CD4-positive, alpha-beta T cell treated with Interleukin-15 for 1 hour (primary cell): Measurements from ENCODE around the gene ZNF775.
A peak's percentile ranks its signal among the peaks of the same experiment; 100 is the strongest.

Experiments used
- DNase-seq: peaks from one replicate; pipeline ENCODE4 v3.0.0-alpha.2; 2020

The ZNF775 gene

DNA sequence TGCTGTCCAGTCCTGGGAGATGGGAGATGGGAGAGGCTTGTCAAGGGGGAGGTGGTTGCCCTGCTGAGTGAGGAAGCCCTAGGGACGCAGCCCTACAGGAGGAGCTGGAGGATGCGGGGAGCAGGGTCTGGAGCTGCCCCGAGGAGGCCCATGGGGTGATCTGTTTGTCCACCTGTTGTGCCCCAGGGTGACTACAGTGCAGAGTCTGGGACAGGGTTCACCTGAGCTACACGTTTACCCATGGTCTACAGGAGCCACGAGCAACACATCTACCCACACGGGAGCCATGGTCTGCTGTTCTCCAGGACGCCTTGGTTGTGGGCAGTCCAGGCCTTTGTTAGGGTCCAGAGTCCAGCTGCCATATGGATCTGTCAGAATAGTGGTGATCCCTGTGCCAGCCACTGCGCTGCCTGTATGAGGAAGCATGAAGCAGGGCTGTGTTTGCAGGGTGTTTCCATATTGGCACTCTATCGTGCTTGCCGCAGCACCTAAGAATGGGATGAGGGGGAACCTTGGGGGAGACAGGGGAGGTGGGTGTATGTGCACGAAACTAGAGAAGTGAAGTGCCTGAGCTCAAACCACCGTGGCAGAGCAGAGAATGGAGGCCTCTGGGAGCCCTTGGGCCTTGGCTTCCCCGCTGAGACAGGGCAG is 23.7 kb downstream of the ZNF775 start:
- no peak for DNase-seq

DNA sequence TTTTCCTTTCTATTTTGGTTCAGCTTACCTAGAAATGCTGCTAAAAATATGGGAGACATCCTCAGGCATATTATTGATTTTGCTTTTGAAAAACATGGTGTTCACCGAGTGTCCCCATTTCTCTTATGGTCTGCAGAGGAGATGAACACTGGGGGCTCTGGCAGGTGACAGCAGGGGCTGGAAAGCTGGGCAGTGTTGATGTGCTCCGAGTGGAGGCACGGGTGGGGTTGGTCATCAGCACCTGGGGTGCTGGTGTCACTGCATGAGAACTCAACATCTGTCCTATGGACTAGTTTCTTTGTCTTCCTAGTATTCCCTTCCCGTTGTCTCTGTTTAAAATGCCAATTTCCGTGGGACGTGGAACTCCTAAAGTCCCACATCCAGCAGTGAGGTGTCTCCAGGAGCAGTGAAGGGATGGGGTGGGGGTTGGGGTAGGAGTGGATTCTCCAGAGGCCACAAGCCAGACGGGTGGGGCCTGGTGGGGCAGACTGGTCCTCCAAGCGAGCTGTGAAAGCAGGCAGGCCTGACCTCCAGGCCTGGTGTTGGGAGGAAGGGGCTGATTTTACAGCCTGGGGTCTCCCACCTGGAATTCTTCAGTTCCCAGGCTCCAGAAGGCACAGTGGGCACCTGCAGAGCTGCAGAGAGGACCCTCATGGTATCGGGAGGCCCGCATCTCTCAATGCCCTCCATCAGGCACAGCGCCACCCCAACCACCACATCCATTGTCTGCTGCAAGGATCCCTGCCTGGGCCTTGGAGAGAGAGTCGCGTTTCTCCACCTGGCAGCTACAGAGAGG is 24.4 kb downstream of the ZNF775 start:
- DNase-seq = no peak

GRCh38 chr7:150404172-150404804 is 25.2 kb downstream of the ZNF775 start:
- DNase-seq = peak; percentile 46

DNA sequence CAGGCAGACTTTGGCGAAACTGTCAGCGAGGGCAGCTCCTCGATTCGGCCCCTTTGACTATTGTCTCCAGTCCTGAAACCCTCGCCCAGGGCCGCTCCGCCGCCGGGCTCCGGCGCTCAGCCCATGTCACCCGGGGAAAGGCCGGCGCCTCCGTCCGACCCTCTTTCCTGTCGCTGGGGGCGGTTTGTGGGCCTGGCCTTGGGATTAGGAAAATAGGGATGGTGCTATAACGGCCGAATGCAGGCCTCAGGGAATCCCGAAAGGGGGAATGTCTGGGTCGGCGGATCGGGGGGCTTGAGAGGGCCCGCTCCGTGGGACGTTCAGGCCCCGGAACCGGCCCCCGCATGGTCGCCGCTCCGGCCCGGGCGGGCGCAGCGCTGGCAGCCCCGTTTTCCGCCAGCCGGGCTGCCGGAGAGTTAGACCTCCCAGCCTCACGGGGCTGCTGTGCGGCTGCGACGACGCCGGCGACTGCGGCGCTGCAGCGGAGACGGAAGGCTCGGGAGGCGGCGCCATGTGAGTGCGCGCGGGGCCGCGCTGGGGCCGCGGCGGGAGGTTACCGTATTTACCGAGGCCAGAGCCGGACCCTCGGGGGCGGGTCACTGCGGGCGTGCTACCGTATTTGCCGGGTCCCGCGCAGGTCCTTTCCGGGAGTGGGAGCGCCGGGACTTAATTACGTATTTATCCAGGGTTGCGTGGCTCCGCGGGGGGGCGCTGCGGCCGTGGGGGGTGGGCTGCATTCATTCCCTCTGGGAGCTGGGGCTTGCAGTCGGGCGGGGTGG is 25.9 kb downstream of the ZNF775 start:
- DNase-seq = peak; percentile 82

GRCh38 chr7:150405584-150406311 is 26.6 kb downstream of the ZNF775 start:
- DNase-seq = no peak

DNA sequence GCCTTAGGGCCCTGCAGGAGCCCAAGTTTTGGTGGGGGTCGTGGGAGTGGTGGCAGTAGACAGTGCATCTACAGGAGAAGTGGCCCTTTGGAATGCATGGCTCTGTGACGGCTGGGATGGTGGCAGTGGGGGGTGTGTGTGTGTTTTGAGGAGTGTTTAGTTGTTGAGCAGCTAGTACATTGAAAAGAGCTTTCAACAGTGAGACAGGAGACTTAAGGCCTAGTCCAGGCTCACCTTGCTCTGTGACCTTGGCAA is 27.1 kb downstream of the ZNF775 start:
- no peak for DNase-seq

- peak; percentile 50 for DNase-seq
Measured at GRCh38 chr7:150406567-150407421, 27.7 kb downstream of the ZNF775 start.

DNA sequence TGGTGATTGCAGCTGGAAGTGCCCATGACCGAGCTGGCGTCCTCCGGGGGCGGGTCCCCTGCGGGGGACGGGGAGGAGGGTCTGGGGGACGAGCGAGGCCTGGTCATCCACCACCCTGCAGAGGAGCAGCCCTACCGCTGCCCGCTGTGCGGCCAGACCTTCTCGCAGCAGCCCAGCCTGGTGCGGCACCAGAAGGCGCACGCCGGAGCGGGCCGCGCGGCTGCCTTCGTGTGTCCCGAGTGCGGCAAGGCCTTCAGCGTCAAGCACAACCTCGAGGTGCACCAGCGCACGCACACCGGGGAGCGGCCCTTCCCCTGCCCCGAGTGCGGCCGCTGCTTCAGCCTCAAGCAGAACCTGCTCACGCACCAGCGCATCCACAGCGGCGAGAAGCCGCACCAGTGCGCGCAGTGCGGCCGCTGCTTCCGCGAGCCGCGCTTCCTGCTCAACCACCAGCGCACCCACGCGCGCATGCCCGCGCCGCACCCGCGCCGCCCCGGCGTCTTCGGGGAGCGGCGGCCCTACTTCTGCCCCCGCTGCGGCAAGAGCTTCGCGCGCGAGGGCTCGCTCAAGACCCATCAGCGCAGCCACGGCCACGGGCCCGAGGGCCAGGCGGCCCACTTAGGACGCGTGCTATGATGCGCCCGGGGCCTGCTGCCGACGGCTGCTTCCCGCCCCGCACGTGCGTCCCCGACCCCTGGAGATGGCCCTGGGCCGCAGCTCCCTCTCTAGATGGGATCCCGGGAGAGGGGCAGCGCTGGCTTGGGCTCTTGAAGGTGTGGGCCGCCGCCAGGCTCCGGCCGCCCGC is 28.7 kb downstream of the ZNF775 start:
- DNase-seq = no peak

DNA sequence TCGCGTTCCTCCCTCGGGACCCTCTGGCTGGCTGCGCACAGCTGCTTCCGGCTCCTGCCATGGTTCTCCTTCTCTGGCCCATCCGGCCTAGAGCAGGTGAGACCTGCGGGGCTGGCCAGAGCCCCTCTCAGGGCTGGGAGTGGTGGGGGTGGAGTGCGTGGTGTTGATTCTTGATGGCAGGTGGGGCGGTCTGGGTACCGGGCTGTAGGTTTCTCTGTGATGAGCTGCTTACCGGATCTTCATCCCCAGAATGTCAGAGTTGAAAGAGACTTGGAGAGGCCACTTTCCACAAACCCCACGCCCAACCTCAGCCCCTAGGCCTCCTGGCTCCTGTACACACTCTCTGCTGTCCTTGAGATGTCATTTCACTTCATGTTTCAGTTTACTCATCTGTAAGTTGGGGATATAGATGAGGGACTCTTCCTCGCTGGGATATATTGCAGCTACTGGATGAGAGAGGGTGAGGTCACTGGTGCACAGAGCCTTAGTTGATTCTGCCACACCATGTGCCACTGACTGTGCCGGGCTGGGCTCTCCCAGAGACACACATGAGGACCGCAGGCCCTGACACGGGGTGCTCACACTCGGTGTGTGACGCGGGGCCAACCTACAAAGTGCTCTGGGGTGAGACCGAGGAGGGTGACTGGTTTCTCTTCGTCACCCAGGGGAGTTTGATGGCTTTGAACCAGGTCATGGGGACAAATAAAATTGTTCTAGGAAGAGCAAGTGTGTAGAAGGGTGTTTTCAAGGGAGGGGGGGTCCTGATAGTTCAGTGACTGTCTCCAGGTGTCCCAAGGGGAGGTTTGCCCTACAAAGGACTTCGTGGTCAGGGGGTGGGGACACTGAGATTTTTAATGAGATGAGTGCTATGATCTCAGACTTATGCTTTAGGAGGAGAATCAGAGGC is 29.5 kb downstream of the ZNF775 start:
- DNase-seq = peak; percentile 83

DNA sequence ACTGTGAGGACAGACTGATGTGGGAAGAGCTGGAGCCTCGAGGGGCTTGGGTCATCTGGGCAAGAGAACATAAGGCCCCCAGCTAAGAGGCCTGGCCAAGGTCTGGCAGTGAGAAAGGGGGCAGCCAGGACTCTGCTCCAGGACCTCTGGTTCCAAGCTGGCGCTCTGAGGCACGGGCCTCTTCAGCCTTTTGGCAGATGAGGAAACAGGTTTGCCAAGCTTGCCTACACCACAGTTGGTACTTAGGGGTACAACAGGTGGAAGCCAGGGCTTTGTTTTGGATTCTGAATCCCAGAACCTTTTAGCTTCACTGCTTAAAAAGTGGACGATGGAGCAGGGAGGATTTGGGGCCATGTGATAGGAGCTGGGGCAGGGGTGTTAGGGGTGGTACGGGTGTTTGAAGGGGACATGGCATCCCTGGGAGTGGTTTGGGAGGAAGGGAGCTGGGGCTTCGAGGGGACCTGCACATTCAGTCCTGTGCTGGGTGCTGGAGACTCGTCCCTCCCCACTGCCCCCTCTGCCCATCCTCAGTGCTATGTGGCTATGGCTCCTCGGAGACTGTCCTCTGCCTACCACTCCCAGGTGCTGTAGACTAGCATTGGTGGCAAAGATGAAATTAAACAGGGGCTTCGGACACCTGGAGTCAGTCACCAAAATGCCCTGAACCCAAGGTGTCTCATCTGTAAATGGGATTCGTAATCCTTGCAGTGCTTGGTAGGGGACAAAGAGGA is 30.3 kb downstream of the ZNF775 start:
- DNase-seq = no peak

- no peak for DNase-seq
Measured at GRCh38 chr7:150410131-150410530, 31.0 kb downstream of the ZNF775 start.

DNA sequence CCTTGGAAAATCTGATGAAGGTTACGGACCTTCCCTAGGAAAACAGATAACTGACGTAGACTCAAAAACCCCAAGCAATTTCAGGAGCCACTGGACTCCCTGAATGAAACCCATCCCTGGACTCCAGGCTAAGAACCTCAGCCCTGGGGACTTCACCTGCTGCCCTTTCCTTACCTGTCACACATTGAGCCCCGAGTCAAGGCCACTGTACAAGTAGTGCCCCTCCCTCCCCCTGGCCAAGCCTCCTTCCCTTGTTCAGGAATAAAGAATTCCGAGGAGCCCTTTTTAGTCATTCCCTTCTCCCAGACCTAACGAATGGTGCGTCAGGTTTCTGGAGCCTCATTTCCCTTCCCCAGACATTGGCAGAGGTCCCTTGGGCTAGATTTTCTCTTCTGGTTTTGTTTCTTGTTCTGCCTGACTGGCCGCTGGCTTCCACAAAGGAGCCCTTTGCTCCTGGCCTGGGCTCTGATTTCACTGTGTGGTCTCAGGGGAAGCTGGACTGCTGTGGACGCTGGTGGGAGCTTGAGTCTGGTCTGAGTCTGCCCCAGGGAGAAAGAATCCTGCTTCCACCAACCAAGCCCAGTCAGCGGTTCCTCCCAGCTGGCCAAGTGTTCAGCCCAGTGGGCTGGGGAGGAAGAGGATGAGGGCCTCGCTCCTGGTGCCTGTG is 31.7 kb downstream of the ZNF775 start:
- no peak for DNase-seq

- no peak for DNase-seq
Measured at GRCh38 chr7:150411606-150412005, 32.5 kb downstream of the ZNF775 start.

DNA sequence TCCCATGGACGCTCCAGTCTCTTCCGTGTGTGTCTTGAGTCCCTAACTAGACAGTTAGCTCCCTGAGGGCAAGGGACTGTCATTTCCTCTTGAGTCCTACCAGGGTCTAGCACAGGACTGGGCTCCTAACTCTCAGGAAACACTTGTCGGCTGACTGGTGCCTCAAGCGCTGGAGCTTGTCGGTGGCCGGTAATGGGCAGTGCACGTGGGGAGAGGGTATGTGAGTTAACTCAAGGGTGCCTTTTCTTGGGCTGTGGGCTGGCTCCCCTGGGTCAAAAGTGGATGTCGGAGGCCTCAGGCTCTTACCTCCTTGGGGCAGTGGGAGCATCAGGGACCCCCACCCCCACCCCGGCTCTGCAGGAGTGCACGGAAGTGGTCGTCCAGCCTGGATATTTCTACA is 32.9 kb downstream of the ZNF775 start:
- no peak for DNase-seq

DNA sequence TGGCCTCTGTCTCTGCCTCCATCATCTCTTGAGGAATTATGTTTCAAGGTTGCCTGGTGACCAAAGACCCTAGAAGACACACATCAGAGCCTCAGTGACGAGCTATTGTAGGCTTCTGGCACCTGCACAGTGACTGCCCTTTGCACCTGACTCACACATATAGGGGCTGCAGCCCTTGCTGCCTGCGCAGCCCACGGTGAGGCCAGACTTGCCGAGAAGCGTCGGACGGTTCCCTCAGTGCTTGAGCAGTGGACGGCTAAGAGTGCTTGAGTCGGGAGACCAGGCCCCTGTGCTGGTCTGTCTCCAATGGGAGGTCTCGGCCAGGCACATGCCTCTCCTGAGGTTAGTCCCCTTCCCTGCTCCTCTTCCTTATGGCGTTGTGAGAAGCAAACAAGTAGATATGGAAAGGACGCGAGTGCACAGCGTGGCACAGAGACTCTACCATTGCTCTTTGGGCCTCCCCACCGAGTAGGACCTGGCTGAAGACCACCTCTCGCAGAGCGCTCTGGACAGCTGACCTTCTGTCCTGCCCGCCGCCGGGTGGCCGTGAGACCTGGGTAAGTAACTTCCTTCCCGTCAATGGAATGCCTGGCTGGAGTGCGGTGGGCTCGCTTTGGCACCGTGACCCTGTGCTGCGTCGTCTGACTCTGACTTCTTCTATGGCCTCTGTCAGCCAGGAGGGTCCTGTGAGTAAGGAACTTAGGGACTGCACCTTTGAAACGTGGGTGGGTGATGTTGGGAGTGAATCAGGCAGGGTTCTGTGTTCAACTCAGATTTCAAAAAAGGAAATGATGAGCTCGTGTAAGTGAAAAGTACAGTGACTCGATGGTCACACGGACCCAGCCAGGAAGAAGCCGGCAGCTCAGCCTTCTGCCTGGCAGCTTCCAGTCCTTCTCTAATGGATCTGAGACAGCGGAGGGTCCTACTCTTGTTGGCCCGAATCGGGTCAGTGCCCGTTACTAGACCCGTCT is 33.7 kb downstream of the ZNF775 start:
- no peak for DNase-seq

DNA sequence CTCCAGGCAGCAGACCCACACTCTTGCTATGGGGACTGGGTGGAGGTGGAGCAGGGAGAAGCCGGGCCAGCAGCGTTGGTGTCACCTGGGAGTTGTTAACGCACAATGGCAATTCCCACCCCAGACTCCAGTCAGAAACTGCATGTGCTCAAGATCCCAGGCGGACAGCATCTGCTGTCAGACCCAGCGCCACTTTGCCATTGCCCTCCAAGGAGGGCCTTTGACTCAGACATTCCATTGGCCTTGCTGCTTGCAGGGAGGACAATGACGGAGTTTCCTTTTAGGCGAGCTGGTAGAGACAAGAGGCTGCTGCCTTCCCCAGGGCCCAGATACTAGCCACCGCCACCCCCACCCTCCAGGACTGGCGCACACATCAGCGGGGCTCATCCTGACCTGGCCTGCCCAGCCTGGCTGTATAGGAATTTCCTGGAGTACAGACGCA is 34.5 kb downstream of the ZNF775 start:
- no peak for DNase-seq
